Neural cell (in vitro differentiated cells): ENCODE results near the gene IQCK. TPM values are rescaled to one million over a fixed set of nuclear protein-coding genes. Genes with fewer than 3 reads are reported as not detected.

ENCODE experiments used
- H2AFZ ChIP-seq: fragments of 200-600, 300-800 bp; sonication (generic), shearing (Covaris generic); 2 replicates; pipeline ENCODE4 v1.6.0; 2014; ENCODE audit warnings: low read depth, mild to moderate bottlenecking, antibody characterized with exemption, low read length, moderate library complexity
- H3F3A ChIP-seq: fragments of 200-600 bp; shearing (Covaris generic); 2 replicates; pipeline ENCODE4 v1.6.1; 2016; ENCODE audit warnings: mild to moderate bottlenecking, moderate library complexity, mixed read lengths, antibody characterized with exemption, low read length; ENCODE audit not compliant: insufficient read depth, poor library complexity, severe bottlenecking
- H3K27ac ChIP-seq: fragments of 200-600, 300-800 bp; sonication (generic), shearing (Covaris generic); 2 replicates; pipeline ENCODE4 v1.5.1; 2014; ENCODE audit warnings: mild to moderate bottlenecking, low read length, moderate library complexity
- H3K27me3 ChIP-seq: fragments of 300-800, 200-600 bp; sonication (generic), shearing (Covaris generic); 2 replicates; pipeline ENCODE4 v1.6.0; 2014; ENCODE audit warnings: mild to moderate bottlenecking, low read depth, low read length, moderate library complexity; ENCODE audit not compliant: insufficient read depth
- H3K36me3 ChIP-seq: fragments of 300-800, 200-600 bp; sonication (generic), shearing (Covaris generic); 2 replicates; pipeline ENCODE4 v1.5.1; 2014; ENCODE audit warnings: mild to moderate bottlenecking, antibody characterized with exemption, low read length, moderate library complexity; ENCODE audit not compliant: insufficient read depth
- H3K4me2 ChIP-seq: fragments of 300-800, 200-600 bp; sonication (generic), shearing (Covaris generic); 2 replicates; pipeline ENCODE4 v1.6.0; 2014; ENCODE audit warnings: mild to moderate bottlenecking, low read length
- H3K4me3 ChIP-seq: fragments of 300-800, 200-600 bp; sonication (generic), shearing (Covaris generic); 2 replicates; pipeline ENCODE4 v1.5.1; 2014; ENCODE audit warnings: mild to moderate bottlenecking, low read length, moderate library complexity
- H3K79me2 ChIP-seq: fragments of 200-600 bp; shearing (Covaris generic); replicated peaks from 2 replicates; pipeline ENCODE4 v1.6.0; 2014; ENCODE audit warnings: mild to moderate bottlenecking, low read length, moderate library complexity; ENCODE audit not compliant: insufficient read depth
- H3K9ac ChIP-seq: fragments of 300-800, 200-600 bp; sonication (generic), shearing (Covaris generic); 2 replicates; pipeline ENCODE4 v1.6.1; 2016; ENCODE audit warnings: mild to moderate bottlenecking, low read length, mixed read lengths
- H3K9me2 ChIP-seq: fragments of 200-600 bp; shearing (Covaris generic); 2 replicates; pipeline ENCODE4 v1.6.1; 2016; ENCODE audit warnings: mild to moderate bottlenecking, low read length, mixed read lengths; ENCODE audit not compliant: insufficient read depth
- H3K9me3 ChIP-seq: fragments of 200-600, 300-800 bp; sonication (generic), shearing (Covaris generic); 2 replicates; pipeline ENCODE4 v1.6.1; 2016; ENCODE audit warnings: mild to moderate bottlenecking, mixed run types, low read length, moderate library complexity, mixed read lengths
- H4K20me1 ChIP-seq: fragments of 200-600 bp; shearing (Covaris generic); 2 replicates; pipeline ENCODE4 v1.6.1; 2016; ENCODE audit warnings: mild to moderate bottlenecking, mixed run types; ENCODE audit not compliant: insufficient read depth
- CTCF ChIP-seq: fragments of 450-650 bp; IDR thresholded peaks from 2 replicates; pipeline ENCODE4 v1.5.1; 2014; ENCODE audit warnings: antibody characterized with exemption, mild to moderate bottlenecking, moderate library complexity; ENCODE audit not compliant: poor library complexity, severe bottlenecking
- EP300 ChIP-seq: fragments of 450-650 bp; conservative IDR thresholded peaks from 2 replicates; pipeline ENCODE4 v1.6.1; 2014; ENCODE audit warnings: antibody characterized with exemption, mild to moderate bottlenecking, moderate library complexity; ENCODE audit not compliant: poor library complexity, severe bottlenecking
- EZH2 ChIP-seq: fragments of 200-600, 300-800 bp; shearing (Covaris generic), sonication (generic); IDR thresholded peaks from 2 replicates; pipeline ENCODE4 v1.6.1; 2014; ENCODE audit warnings: antibody characterized with exemption, low read length, borderline replicate concordance, mild to moderate bottlenecking; ENCODE audit not compliant: insufficient read depth, poor library complexity, severe bottlenecking
- MXI1 ChIP-seq: fragments of 450-650 bp; conservative IDR thresholded peaks from 2 replicates; pipeline ENCODE4 v1.6.1; 2014; ENCODE audit warnings: antibody characterized with exemption, mild to moderate bottlenecking; ENCODE audit not compliant: poor library complexity, severe bottlenecking
- POLR2AphosphoS5 ChIP-seq: IDR thresholded peaks from 2 replicates; pipeline ENCODE4 v1.6.1; 2012
- RAD21 ChIP-seq: fragments of 450-650 bp; conservative IDR thresholded peaks from 2 replicates; pipeline ENCODE4 v1.6.1; 2014; ENCODE audit warnings: antibody characterized with exemption, mild to moderate bottlenecking, moderate library complexity
- REST ChIP-seq: IDR thresholded peaks from 2 replicates; pipeline ENCODE4 v1.6.1; 2012; ENCODE audit warnings: borderline replicate concordance
- SMC3 ChIP-seq: fragments of 450-650 bp; conservative IDR thresholded peaks from 2 replicates; pipeline ENCODE4 v1.6.1; 2014; ENCODE audit warnings: antibody characterized with exemption, mild to moderate bottlenecking, moderate library complexity; ENCODE audit not compliant: poor library complexity
- TAF1 ChIP-seq: IDR thresholded peaks from 2 replicates; pipeline ENCODE4 v1.6.1; 2012; ENCODE audit warnings: low read depth
- polyA plus RNA-seq: library from polyadenylated mRNA; depleted of rRNA; stranded (reverse); fragments of >200 nt; gene quantifications from 2 replicates; pipeline ENCODE4 v1.2.3, GENCODE V29; 2014

Gene IQCK
- polyA plus RNA-seq, 1 donor from 2014 or later = 10.2 TPM

GRCh38 chr16:19888834-19889233 lies 170.8 kb downstream of the IQCK start:
- no peak overlapping the region for H3K27ac ChIP-seq
- no peaks in the 10 kb centered on the region for H3K36me3 ChIP-seq
- H3K9me3 ChIP-seq = no peaks in the 10 kb centered on the region
- H3K9me2 ChIP-seq = no peaks in the 10 kb centered on the region
- H3K27me3 ChIP-seq = no peaks in the 10 kb centered on the region
- no peaks in the 10 kb centered on the region for H4K20me1 ChIP-seq
- no peak overlapping the region for H3K4me3 ChIP-seq
- no peak overlapping the region for H2AFZ ChIP-seq
- no peak overlapping the region for H3K9ac ChIP-seq
- peaks cover under 1% of the 10 kb centered on the region for H3K79me2 ChIP-seq
- no peak for TF ChIP-seq EP300
- no peak for TF ChIP-seq MXI1
- TF ChIP-seq TAF1 = no peak
- TF ChIP-seq REST = no peak
- TF ChIP-seq RAD21 = no peak
- TF ChIP-seq CTCF = no peak
- H3K4me2 ChIP-seq = no peak overlapping the region
- no peaks in the 10 kb centered on the region for H3F3A ChIP-seq

- Histone ChIP-seq H3K9ac (no peak overlapping the region), H3K9me2 (no peaks in the 10 kb centered on the region)
- no peak for TF ChIP-seq POLR2AphosphoS5
- no peak for TF ChIP-seq TAF1
- no peak for TF ChIP-seq REST
- no peak for TF ChIP-seq MXI1
- no peak for TF ChIP-seq EP300
- TF ChIP-seq SMC3 = no peak
- TF ChIP-seq RAD21 = no peak
- no peak for TF ChIP-seq EZH2
- no peak for TF ChIP-seq CTCF
Observed at GRCh38 chr16:19890901-19891300, 172.8 kb downstream of the IQCK start.

More at GRCh38 chr16:19890901-19891300, 172.8 kb downstream of the IQCK start:
- Histone ChIP-seq H3K27me3 (no peaks in the 10 kb centered on the region), H3K4me3 (no peak overlapping the region), H3K27ac (no peak overlapping the region), H4K20me1 (no peaks in the 10 kb centered on the region), H3K79me2 (no peaks in the 10 kb centered on the region), H2AFZ (no peak overlapping the region), H3K9me3 (no peaks in the 10 kb centered on the region), H3K36me3 (no peaks in the 10 kb centered on the region), H3K4me2 (no peak overlapping the region), H3F3A (no peaks in the 10 kb centered on the region)
